Stimulated activated CD8-positive, alpha-beta memory T cell treated with anti-CD3 and anti-CD28 coated beads, Interleukin-2, amount 100 ng/mL, for 1 hour (primary cell): ENCODE measurements around the gene HNRNPAB.
"Not testable (repeated sequence)": the region's sequence is repeated elsewhere in the genome, so short reads cannot be mapped to it uniquely, and the experiment has no call there.

Source experiments
- DNase-seq, 2 donors: peaks; one replicate each; pipeline ENCODE4 v3.0.0-alpha.2; 2020; ENCODE audit warnings: low read depth in 2 of 2

Gene HNRNPAB

GRCh38 chr5:178230879-178231538 is 26.7 kb downstream of the HNRNPAB start:
- DNase-seq = no peak

GRCh38 chr5:178231539-178232123 is 27.3 kb downstream of the HNRNPAB start:
- no peak for DNase-seq

GRCh38 chr5:178232124-178232919 is 28.0 kb downstream of the HNRNPAB start, which contains the start of gene PHYKPL:
Gene PHYKPL (minus strand): TSS chr5:178232802. CDS start chr5:178232550, 252 bp downstream.
- peak; percentile 27 to 44 for DNase-seq

GRCh38 chr5:178232920-178233429 is 28.6 kb downstream of the HNRNPAB start:
- DNase-seq = no peak

GRCh38 chr5:178234121-178234749 is 29.9 kb downstream of the HNRNPAB start:
- DNase-seq = no peak

GRCh38 chr5:178234750-178235587 is 30.6 kb downstream of the HNRNPAB start:
- DNase-seq = peak; percentile 60 to 62

- DNase-seq = no peak
Observed at GRCh38 chr5:178235588-178235974, 31.2 kb downstream of the HNRNPAB start.

- no peak for DNase-seq
Observed at GRCh38 chr5:178236126-178236525, 31.8 kb downstream of the HNRNPAB start.

- DNase-seq = no peak
Observed at GRCh38 chr5:178236679-178237078, 32.3 kb downstream of the HNRNPAB start.

GRCh38 chr5:178237431-178238312 is 33.3 kb downstream of the HNRNPAB start:
- DNase-seq = no peak

- DNase-seq = no peak
Observed at GRCh38 chr5:178238313-178238635, 33.9 kb downstream of the HNRNPAB start.

GRCh38 chr5:178238711-178239592 is 34.6 kb downstream of the HNRNPAB start:
- DNase-seq = no peak

GRCh38 chr5:178239626-178240301 is 35.4 kb downstream of the HNRNPAB start:
- DNase-seq = not testable (repeated sequence)

- DNase-seq = no peak
Observed at GRCh38 chr5:178240341-178240741, 36.0 kb downstream of the HNRNPAB start.

- no peak for DNase-seq
Observed at GRCh38 chr5:178240766-178241165, 36.4 kb downstream of the HNRNPAB start.

- no peak for DNase-seq
Observed at GRCh38 chr5:178241231-178241663, 36.9 kb downstream of the HNRNPAB start.

- DNase-seq = no peak
Observed at GRCh38 chr5:178241688-178242231, 37.4 kb downstream of the HNRNPAB start.

- no peak for DNase-seq
Observed at GRCh38 chr5:178242416-178242815, 38.1 kb downstream of the HNRNPAB start.
